HCT116 (cell line): ENCODE data around the gene CUBN. TPM values are rescaled to one million over a fixed set of nuclear protein-coding genes. Genes with fewer than 3 reads are reported as not detected.

Source experiments
- ATAC-seq: fragments of 200-7000 bp; cut with Tn5 transposase; 2 replicates; pipeline ENCODE4 v1.9.1; 2020; ENCODE audit warnings: mild to moderate bottlenecking, moderate library complexity
- BruUV-seq: library from RNA; stranded (reverse); fragments of 400-500 nt; replicated peaks from 2 replicates; lab custom pipeline; 2021; lab: Mats Ljungman, UMichigan
- CTCF ChIA-PET: fragments of 300-600 bp; sonication (Branson Sonifier 250); formaldehyde crosslinking; loops from one replicate; lab custom pipeline; 2021; ENCODE audit warnings: antibody characterized with exemption; lab: Charles Lee
- POLR2A ChIA-PET: fragments of 300-600, 350-600 bp; sonication (Branson Sonifier 250); formaldehyde crosslinking; loops from one replicate; lab custom pipeline; 2021; ENCODE audit warnings: antibody characterized with exemption; lab: Charles Lee
- RAD21 ChIA-PET, 2 experiments: fragments of 300-600 bp; sonication (Branson Sonifier 250); formaldehyde crosslinking; loops; one replicate each; lab custom pipeline; 2023; ENCODE audit warnings: low total read pairs in 2 of 2; ENCODE audit not compliant: uncharacterized antibody in 2 of 2, unreplicated experiment in 2 of 2, low non-redundant PET in 1 of 2; lab: Charles Lee
- DNase-seq: peaks from one replicate; pipeline ENCODE4 v3.0.0-alpha.2; 2010; ENCODE audit warnings: low read depth, low spot score
- H2AFZ ChIP-seq: fragments of 200-600 bp; shearing (Covaris generic), sonication (generic); 2 replicates; pipeline ENCODE4 v1.6.1; 2017; ENCODE audit warnings: low read depth, mixed run types, mixed read lengths, antibody characterized with exemption, low read length; ENCODE audit not compliant: poor library complexity, severe bottlenecking
- H3K27ac ChIP-seq: 2 replicates; pipeline ENCODE4 v1.5.1; 2012; ENCODE audit warnings: low read depth, low read length
- H3K27me3 ChIP-seq: fragments of 200-600 bp; sonication (generic); 2 replicates; pipeline ENCODE4 v1.6.1; 2016; ENCODE audit warnings: mixed run types, low read length, mixed read lengths; ENCODE audit not compliant: insufficient read depth
- H3K36me3 ChIP-seq, 2 experiments: fragments of 200-500 bp in 1 of 2; fragments of 200-600 bp in 1 of 2; sonication (Bioruptor generic) in 1 of 2; sonication (generic) in 1 of 2; 2 replicates each; pipeline versions ENCODE4 v1.5.1 to v1.6.1; 2014 to 2016; ENCODE audit warnings: low read length in 2 of 2, inconsistent platforms in 1 of 2, mixed read lengths in 1 of 2, mixed run types in 1 of 2; ENCODE audit not compliant: insufficient read depth in 2 of 2, control insufficient read depth in 1 of 2
- H3K4me1 ChIP-seq, 2 experiments: fragments of 200-600 bp in 1 of 2; sonication (generic) in 1 of 2; 2 replicates each; pipeline versions ENCODE4 v1.5.1 to v1.6.1; 2012 to 2017; ENCODE audit warnings: low read length in 2 of 2, inconsistent platforms in 1 of 2, mild to moderate bottlenecking in 1 of 2, mixed read lengths in 1 of 2, mixed run types in 1 of 2, moderate library complexity in 1 of 2; ENCODE audit not compliant: insufficient read depth in 2 of 2, control insufficient read depth in 1 of 2
- H3K4me2 ChIP-seq: fragments of 200-600 bp; sonication (generic); 2 replicates; pipeline ENCODE4 v1.6.1; 2017; ENCODE audit warnings: mixed run types, low read length, mixed read lengths
- H3K4me3 ChIP-seq, 2 experiments: fragments of 200-600 bp in 1 of 2; sonication (generic) in 1 of 2; replicated peaks in 1 of 2; 2 replicates each; pipeline ENCODE4 v1.5.1; 2011 to 2016; ENCODE audit warnings: low read length in 2 of 2, control low read depth in 1 of 2, low read depth in 1 of 2, mild to moderate bottlenecking in 1 of 2, mixed read lengths in 1 of 2, mixed run types in 1 of 2
- H3K79me2 ChIP-seq: fragments of 200-600 bp; sonication (generic); 2 replicates; pipeline ENCODE4 v1.6.1; 2017; ENCODE audit warnings: mild to moderate bottlenecking, mixed run types, low read length, moderate library complexity, mixed read lengths; ENCODE audit not compliant: insufficient read depth
- H3K9ac ChIP-seq: fragments of 200-600 bp; sonication (generic); 2 replicates; pipeline ENCODE4 v1.6.1; 2016; ENCODE audit warnings: low read length, mixed read lengths
- H3K9me2 ChIP-seq: fragments of 200-600 bp; sonication (generic), shearing (Covaris generic); 2 replicates; pipeline ENCODE4 v1.6.1; 2017; ENCODE audit warnings: mixed run types, mild to moderate bottlenecking, moderate library complexity; ENCODE audit not compliant: insufficient read depth
- H3K9me3 ChIP-seq, 2 experiments: fragments of 200-500 bp in 1 of 2; fragments of 200-600 bp in 1 of 2; sonication (Bioruptor generic) in 1 of 2; sonication (generic) in 1 of 2; 2 replicates each; pipeline ENCODE4 v1.6.1; 2014 to 2017; ENCODE audit warnings: low read length in 2 of 2, mixed read lengths in 2 of 2, inconsistent platforms in 1 of 2, low read depth in 1 of 2, mild to moderate bottlenecking in 1 of 2, mixed run types in 1 of 2, moderate library complexity in 1 of 2; ENCODE audit not compliant: control insufficient read depth in 1 of 2, insufficient read depth in 1 of 2
- H4K20me1 ChIP-seq: fragments of 200-600 bp; sonication (generic), shearing (Covaris generic); 2 replicates; pipeline ENCODE4 v1.6.1; 2017; ENCODE audit warnings: mixed run types, mild to moderate bottlenecking, moderate library complexity; ENCODE audit not compliant: insufficient read depth
- ELF1 ChIP-seq: IDR thresholded peaks from 2 replicates; pipeline ENCODE4 v1.6.1; 2012; ENCODE audit warnings: low read depth, borderline replicate concordance
- JUND ChIP-seq: IDR thresholded peaks from 2 replicates; pipeline ENCODE4 v1.6.1; 2012
- YY1 ChIP-seq: IDR thresholded peaks from 2 replicates; pipeline ENCODE4 v1.6.1; 2011; ENCODE audit warnings: low read length, low read depth, moderate library complexity, mild to moderate bottlenecking; ENCODE audit not compliant: insufficient replicate concordance; ENCODE audit errors: extremely low read depth
- intact Hi-C: fragments of 100-400 bp; cut with micrococcal nuclease; formaldehyde crosslinking; loops from 2 replicates; pipeline ENCODE4 v1.10.0; 2022
- total RNA-seq: library from RNA; stranded (reverse); gene quantifications from one replicate; pipeline ENCODE4 v1.2.1, GENCODE V29; 2021; ENCODE audit not compliant: unreplicated experiment

The CUBN gene
- total RNA-seq, 1 experiment from 2014 or later, result 1.2 TPM

GRCh38 chr10:16776896-16777295 lies 352.7 kb downstream of the CUBN start:
- ChIA-PET RAD21 (no interaction called here), CTCF (interaction anchor here (0.9 to 1.2 kb wide), 4 partner anchors 18 to 898 kb away, joined by 3 read pairs; partner anchors contain the start of gene RSU1)
- H3K79me2 ChIP-seq, result no peaks in the 10 kb centered on the region
- H2AFZ ChIP-seq, result no peak overlapping the region
- no peak overlapping the region for H3K4me2 ChIP-seq
- no peak overlapping the region for H3K4me3 ChIP-seq
- ATAC-seq (no peak), DNase-seq (no peak)
- no peaks in the 10 kb centered on the region for H3K4me1 ChIP-seq
- no peaks in the 10 kb centered on the region for H3K9me2 ChIP-seq
- H4K20me1 ChIP-seq, result no peaks in the 10 kb centered on the region
- H3K27me3 ChIP-seq, result no peaks in the 10 kb centered on the region
- intact Hi-C loops, result loop anchor here (2.0 to 10.0 kb wide), 5 partner anchors 462 to 898 kb away; no protein-coding TSS in a partner anchor
- no peak for TF ChIP-seq JUND
- TF ChIP-seq YY1, result no peak
- TF ChIP-seq ELF1, result no peak
- TF ChIP-seq, all 23 proteins: peak for 0
- POLR2A ChIA-PET, result no interaction called here
- H3K9ac ChIP-seq, result no peak overlapping the region
- H3K9me3 ChIP-seq, result no peaks in the 10 kb centered on the region
- H3K36me3 ChIP-seq, result no peaks in the 10 kb centered on the region
- BruUV-seq, result no TSS peak
- H3K27ac ChIP-seq, result no peak overlapping the region

Other genes with a start within 250 kb of the CUBN start
- 8.6 TPM for gene TRDMT1, start 71.9 kb upstream of the CUBN start, total RNA-seq
- gene VIM, start 98.4 kb upstream of the CUBN start, total RNA-seq, result 7.2 TPM